HG03565 (cell line): ENCODE measurements around the gene MMP28.

Experiments
- ATAC-seq: cut with Tn5 transposase; IDR thresholded peaks from one replicate; pipeline ENCODE4 v1.9.1; 2021; ENCODE audit warnings: mild to moderate bottlenecking, moderate library complexity; ENCODE audit not compliant: unreplicated experiment

MMP28 gene

DNA sequence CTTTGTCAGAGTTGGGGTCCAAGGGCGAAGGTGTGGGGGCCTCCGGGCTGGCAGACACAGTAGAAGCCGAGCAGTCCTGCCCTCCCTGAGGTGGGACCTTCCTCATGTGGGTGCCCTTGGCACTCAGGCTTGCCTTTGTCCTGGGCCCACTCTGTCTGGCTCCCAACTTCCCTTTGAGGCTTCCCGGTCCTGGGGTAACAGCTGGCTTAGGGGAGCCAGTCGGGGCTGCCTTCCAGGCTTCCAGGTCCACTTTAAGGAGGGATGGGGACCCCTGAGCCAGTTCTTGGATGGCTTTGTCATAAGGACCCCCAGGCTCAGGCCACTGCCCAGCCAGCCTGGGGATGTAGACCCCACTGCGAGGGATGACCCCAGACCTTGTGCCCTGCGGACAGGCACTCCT is 50.2 kb downstream of the MMP28 start:
- no peak for ATAC-seq

GRCh38 chr17:35744830-35745229 is 50.6 kb downstream of the MMP28 start:
- ATAC-seq, result no peak

DNA sequence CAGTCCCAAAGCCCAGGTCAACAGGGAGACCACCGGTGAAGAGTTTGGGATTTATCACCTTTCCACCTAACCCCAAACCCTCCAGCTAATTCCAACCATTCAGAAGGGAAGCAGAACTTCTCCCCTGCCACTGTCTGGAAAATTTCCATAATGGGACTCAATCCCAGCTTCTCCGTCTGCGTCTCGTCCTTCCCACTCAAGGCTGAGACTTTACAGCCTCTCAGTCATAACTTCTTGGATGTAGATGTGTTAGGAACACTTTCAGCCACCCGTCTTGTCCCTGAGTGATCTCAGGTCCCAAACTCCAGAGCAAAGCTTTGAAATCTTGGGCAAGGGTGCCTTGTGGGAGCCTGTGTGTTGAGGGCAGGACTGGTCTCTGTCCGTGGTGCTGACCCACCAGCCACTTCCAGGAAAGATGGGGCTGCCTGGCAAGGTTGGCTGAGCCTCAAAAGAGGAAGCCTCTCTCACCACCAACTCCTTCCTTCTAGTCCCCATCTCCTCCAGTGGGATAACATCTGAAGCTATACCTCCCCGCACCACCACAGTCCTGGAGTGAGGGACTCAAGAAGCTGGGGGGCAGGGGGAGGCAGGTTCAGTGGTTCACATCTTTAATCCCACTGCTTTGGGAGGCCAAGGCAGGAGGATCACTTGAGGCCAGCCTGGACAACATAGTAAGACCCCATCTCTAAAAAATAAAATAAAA is 51.7 kb downstream of the MMP28 start:
- no peak for ATAC-seq

GRCh38 chr17:35742896-35743477 is 52.5 kb downstream of the MMP28 start:
- no peak for ATAC-seq

DNA sequence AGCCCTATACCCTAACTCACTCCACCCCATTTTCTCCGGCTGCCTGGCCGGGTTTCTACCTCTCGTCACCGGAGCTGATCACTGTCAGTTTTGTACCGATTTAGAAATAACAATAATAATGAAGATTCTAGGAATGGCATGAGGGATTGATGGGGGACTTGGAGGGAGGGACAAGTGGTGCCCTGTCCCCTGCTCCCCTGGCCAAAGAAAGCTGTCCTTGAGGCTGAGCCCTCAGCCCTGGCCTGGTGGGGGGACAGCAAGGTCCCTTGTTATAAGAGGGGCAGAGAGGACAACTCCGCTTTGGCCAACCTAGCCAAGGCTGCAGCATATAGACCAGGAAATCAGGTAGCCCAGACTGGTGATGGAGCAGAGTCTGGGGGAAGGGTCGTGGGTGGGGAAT is 52.9 kb downstream of the MMP28 start:
- no peak for ATAC-seq

DNA sequence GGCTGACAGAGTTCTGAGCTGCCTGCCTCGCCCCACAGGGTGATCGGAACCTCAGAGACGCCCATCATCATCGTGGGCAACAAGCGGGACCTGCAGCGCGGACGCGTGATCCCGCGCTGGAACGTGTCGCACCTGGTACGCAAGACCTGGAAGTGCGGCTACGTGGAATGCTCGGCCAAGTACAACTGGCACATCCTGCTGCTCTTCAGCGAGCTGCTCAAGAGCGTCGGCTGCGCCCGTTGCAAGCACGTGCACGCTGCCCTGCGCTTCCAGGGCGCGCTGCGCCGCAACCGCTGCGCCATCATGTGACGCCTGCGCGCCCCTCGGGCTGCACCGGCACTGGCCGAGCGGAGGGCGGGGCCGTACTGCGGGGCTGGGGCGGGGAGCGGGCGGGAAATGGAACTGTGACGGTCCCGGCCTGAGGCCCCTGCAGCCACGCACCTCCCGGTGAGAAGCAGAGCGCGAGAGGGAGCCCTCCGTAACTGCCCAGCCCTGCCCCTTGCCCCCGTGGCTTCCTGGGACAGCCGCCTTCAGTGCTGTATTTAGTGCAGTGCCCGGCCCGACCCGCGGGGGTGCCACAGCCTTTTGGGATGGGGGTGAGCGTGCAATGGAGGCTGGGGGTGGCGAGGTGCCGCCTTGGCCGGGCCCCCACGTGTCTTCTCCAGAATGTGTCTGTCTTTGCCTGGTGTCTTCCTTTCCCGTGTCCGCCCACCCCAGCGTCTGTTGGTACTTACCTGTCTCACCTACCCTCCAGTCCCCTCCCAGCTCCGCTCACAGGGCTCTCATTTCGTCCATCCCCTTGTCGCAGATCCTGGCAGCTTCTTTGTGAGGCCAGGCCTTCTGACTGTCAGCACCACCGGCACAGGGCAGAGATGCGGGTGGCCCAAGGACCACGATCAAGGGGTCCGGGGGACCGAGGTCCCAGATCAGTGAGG is 54.2 kb downstream of the MMP28 start:
- no peak for ATAC-seq

DNA sequence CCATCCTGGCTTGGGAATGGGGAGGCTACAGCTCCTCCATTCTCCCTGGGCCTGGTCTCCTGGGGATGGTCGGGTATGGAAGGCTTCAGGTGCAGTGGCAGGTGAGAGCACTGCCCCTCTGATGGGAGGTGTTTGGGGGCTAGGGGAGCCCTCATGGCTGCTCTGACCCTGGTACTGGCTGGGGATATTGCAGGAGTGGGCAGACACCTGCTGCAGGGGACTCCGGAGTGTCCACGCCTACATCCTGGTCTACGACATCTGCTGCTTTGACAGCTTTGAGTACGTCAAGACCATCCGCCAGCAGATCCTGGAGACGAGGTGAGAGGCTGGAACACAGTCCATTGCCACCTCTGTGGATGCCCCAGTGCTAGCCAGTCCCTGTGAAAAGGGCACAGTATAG is 55.2 kb downstream of the MMP28 start:
- no peak for ATAC-seq

DNA sequence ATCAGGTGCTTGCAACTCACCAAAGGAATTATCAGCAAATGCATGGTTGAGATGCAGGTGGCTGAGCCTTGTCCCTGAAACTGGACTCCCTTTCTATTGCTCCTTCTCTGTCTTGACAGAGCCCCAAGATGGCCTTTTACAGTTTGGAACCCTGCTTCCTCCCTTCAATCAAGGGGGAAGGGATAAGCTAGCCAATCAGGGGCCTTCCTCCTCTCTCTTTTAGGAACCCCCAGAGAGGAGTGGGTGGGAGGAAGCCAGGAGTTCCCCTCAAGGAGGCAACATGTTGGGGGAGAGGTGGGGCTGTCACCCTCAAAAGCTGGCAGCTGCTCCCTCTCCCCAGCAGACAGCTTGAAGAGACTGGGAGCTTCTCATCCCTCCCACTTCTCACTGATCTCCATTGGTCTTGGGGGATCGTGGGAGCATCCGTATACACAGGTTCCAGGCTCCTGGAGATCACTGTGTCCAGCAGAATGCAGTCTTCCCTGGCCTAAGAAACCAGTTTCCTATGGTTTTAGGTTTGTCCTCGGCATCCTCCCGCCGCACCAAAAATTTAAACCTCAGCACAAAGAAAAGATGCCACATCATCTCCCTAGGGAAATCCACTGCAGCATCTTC is 56.8 kb downstream of the MMP28 start:
- ATAC-seq, result no peak

GRCh38 chr17:35736236-35736635 is 59.2 kb downstream of the MMP28 start:
- ATAC-seq, result no peak

DNA sequence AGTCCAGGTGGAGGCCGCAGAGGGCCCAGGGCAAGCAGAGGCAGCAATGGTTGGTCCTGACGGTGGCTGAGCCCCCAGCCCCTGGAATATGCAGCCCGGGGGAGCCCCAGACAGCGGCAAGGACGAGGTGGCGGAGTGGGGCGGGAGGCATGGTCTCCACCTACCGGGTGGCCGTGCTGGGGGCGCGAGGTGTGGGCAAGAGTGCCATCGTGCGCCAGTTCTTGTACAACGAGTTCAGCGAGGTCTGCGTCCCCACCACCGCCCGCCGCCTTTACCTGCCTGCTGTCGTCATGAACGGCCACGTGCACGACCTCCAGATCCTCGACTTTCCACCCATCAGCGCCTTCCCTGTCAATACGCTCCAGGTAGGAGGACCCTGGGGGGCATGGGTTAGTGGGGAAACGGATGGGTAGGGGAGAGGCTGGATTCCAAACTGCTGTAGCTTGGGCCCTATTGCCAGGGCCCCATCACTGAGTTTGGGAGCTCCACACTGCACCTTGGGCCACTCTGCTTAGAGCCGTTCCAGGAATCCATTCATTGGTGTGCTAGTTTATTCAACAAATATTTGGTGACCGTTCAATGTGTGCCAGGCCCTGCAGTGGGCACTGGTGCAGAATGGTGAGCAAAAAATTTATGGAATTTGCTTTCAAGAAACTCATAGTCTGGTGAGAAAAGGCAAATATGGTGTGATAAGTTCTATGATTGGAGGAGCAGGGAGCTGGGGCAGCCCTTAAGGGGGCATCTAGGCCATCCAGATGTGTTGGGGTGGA is 60.2 kb downstream of the MMP28 start:
- no peak for ATAC-seq

DNA sequence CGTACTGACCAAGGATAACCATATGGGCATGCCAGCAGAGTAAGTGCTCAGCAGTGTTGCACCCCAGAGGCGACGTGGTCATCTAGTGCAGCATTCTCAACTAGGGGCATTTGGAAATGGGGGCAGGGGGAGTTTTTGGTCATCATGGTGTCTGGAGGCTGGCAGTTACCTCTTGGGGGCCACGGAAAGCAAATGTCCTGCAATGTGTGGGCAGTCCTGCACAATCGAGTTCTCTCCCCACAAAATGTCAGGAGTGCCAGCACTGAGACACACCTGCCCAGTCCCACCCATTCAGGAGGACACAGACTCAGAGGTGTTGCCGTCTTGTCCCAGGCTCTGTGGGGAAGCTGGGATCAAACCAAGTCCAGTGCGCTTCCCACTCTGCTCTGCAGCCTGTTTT is 61.0 kb downstream of the MMP28 start:
- ATAC-seq, result no peak

DNA sequence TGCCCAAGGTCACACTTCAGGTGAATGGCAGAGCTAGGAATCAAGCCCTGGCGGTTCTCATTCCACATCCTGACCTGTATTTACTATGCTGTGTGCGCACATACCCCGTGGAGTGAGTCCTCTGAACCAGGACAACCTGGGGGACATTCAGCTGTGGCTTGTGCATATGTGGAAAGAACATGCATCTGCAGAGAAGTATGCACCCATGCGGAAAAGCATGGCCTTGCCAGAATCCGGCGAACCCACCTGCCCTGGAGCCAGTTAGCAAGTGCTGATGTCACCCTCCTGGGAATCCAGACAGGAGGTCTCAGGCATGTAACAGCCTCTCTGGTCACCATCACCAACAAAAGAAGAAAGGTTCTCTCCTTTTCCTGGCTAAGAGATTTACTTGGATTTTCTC is 62.1 kb downstream of the MMP28 start:
- ATAC-seq, result no peak

DNA sequence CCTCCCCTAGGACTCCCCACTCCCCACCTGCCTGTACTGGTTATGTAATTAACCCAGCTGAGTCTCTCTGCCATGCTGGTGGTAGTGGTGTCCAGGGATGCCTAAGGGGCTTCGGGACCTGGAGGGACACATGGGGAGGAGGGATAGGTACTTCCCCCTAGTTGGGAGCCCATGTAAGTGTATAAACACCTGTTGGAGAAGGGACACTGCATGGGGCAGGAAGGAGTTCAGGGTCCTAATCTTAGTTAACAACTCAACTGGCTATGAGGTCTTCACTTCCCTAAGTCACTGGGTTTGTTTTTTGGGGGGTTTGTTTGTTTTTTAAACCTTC is 62.7 kb downstream of the MMP28 start:
- no peak for ATAC-seq

GRCh38 chr17:35731917-35732805 is 63.3 kb downstream of the MMP28 start:
- ATAC-seq, result no peak

GRCh38 chr17:35731239-35731916 is 64.1 kb downstream of the MMP28 start, which contains the start of gene RASL10B:
Gene RASL10B (plus strand): TSS chr17:35731639. CDS start chr17:35735185, 3,546 bp downstream.
- ATAC-seq, result no peak

- no peak for ATAC-seq
These were observed 64.9 kb downstream of the MMP28 start for GRCh38 chr17:35730400-35731005.

- no peak for ATAC-seq
These were observed 66.0 kb downstream of the MMP28 start for GRCh38 chr17:35729405-35729833.

GRCh38 chr17:35728551-35728950 is 66.9 kb downstream of the MMP28 start:
- no peak for ATAC-seq

- no peak for ATAC-seq
These were observed 67.8 kb downstream of the MMP28 start for GRCh38 chr17:35727635-35728034.
